PFSK-1 (cell line): ENCODE data around the gene CD300C.

Experiments used
- FOXP2 ChIP-seq: optimal IDR thresholded peaks from 2 replicates; pipeline ENCODE3; 2011; ENCODE audit warnings: borderline replicate concordance, control low read depth, inconsistent platforms; ENCODE audit not compliant: insufficient read depth; ENCODE audit errors: extremely low read length, extremely low read depth
- POLR2AphosphoS5 ChIP-seq: IDR thresholded peaks from 2 replicates; pipeline ENCODE4 v1.6.1; 2012; ENCODE audit warnings: low read depth, mild to moderate bottlenecking, control low read depth, low read length, moderate library complexity
- REST ChIP-seq, 2 experiments: IDR thresholded peaks; 2 replicates each; pipeline versions ENCODE4 v1.6.1 to v1.8.0; 2011 to 2012; ENCODE audit warnings: low read depth in 2 of 2, low read length in 2 of 2, control low read depth in 1 of 2, inconsistent platforms in 1 of 2, mild to moderate bottlenecking in 1 of 2, moderate library complexity in 1 of 2; ENCODE audit not compliant: insufficient read depth in 1 of 2
- SIN3A ChIP-seq: IDR thresholded peaks from 2 replicates; pipeline ENCODE4 v1.6.1; 2012; ENCODE audit warnings: mild to moderate bottlenecking, low read length, moderate library complexity, borderline replicate concordance; ENCODE audit not compliant: insufficient read depth
- TAF1 ChIP-seq: IDR thresholded peaks from 2 replicates; pipeline ENCODE4 v1.6.1; 2012; ENCODE audit warnings: low read length, control low read depth, borderline replicate concordance; ENCODE audit not compliant: insufficient read depth

CD300C gene

GRCh38 chr17:74525465-74525725, 20.5 kb downstream of the CD300C start:
- TF ChIP-seq POLR2AphosphoS5 (no peak), TAF1 (no peak), SIN3A (no peak), REST (IDR thresholded peaks at IDR 0.05; ENCODE audit: insufficient read depth in 1 of 2, low read depth in 2 of 2, low read length in 2 of 2) (no peak), FOXP2 (no peak)

- TF ChIP-seq REST (IDR thresholded peaks at IDR 0.05; ENCODE audit: insufficient read depth in 1 of 2, low read depth in 2 of 2, low read length in 2 of 2): no peak
- TF ChIP-seq TAF1: no peak
- no peak for TF ChIP-seq POLR2AphosphoS5
- TF ChIP-seq FOXP2: no peak
- TF ChIP-seq SIN3A: no peak
Measured at GRCh38 chr17:74524653-74525464, 21.1 kb downstream of the CD300C start.

DNA sequence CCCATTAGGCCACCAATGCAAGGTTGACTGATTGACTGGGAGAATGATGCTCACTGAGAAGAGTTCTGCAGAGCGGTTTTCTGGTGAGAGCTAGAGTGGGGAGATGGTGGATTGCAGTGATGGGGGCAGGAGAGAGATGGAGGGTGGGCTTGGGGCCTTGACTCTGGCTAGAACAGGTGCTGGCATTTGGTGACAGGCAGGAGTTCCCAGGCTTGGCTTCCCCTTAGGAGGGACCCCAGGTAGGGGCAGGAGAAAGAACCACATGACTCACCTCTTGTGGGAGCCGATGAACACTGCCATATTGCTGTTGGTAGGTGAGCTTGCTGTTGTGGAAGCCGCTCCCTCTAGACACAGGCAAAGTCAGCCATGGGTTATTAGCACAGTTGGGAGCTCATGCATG, 22.6 kb downstream of the CD300C start:
- TF ChIP-seq FOXP2: no peak
- TF ChIP-seq POLR2AphosphoS5: no peak
- no peak for TF ChIP-seq SIN3A
- TF ChIP-seq TAF1: no peak
- no peak for TF ChIP-seq REST (IDR thresholded peaks at IDR 0.05; ENCODE audit: insufficient read depth in 1 of 2, low read depth in 2 of 2, low read length in 2 of 2)

GRCh38 chr17:74522381-74523105, 23.4 kb downstream of the CD300C start:
- TF ChIP-seq SIN3A (no peak), POLR2AphosphoS5 (no peak), REST (IDR thresholded peaks at IDR 0.05; ENCODE audit: insufficient read depth in 1 of 2, low read depth in 2 of 2, low read length in 2 of 2) (no peak), TAF1 (no peak), FOXP2 (no peak)
